Neural cell (in vitro differentiated cells): ENCODE data around the gene SNRNP200.

Experiments used
- CTCF ChIP-seq: fragments of 450-650 bp; IDR thresholded peaks from 2 replicates; pipeline ENCODE4 v1.5.1; 2014; ENCODE audit warnings: antibody characterized with exemption, mild to moderate bottlenecking, moderate library complexity; ENCODE audit not compliant: poor library complexity, severe bottlenecking
- POLR2AphosphoS5 ChIP-seq: IDR thresholded peaks from 2 replicates; pipeline ENCODE4 v1.6.1; 2012
- RAD21 ChIP-seq: fragments of 450-650 bp; conservative IDR thresholded peaks from 2 replicates; pipeline ENCODE4 v1.6.1; 2014; ENCODE audit warnings: antibody characterized with exemption, mild to moderate bottlenecking, moderate library complexity
- TAF1 ChIP-seq: IDR thresholded peaks from 2 replicates; pipeline ENCODE4 v1.6.1; 2012; ENCODE audit warnings: low read depth

GRCh38 chr2:96287273-96287856, 18.0 kb downstream of the SNRNP200 start:
- TF ChIP-seq CTCF (no peak), RAD21 (no peak), POLR2AphosphoS5 (no peak), TAF1 (no peak)
